Mesendoderm (in vitro differentiated cells): ENCODE data around the gene ANKRD53.

Experiments used
- DNase-seq: peaks from one replicate; pipeline ENCODE4 v3.0.0; 2013
- H2AK5ac ChIP-seq: 2 replicates; pipeline ENCODE4 v1.6.1; 2013; ENCODE audit warnings: low read length, inconsistent platforms
- H2BK120ac ChIP-seq: 2 replicates; pipeline ENCODE4 v1.6.1; 2013; ENCODE audit warnings: low read depth, mild to moderate bottlenecking, low read length, moderate library complexity, mixed read lengths
- H2BK15ac ChIP-seq: replicated peaks from 2 replicates; pipeline ENCODE4 v1.6.1; 2013; ENCODE audit warnings: low read depth, mild to moderate bottlenecking, moderate library complexity
- H2BK5ac ChIP-seq: 2 replicates; pipeline ENCODE4 v1.6.1; 2013; ENCODE audit warnings: low read length, inconsistent platforms
- H3K18ac ChIP-seq: 2 replicates; pipeline ENCODE4 v1.6.1; 2013; ENCODE audit warnings: mild to moderate bottlenecking, low read length, mixed read lengths
- H3K23ac ChIP-seq: one replicate; pipeline ENCODE4 v1.6.1; 2013; ENCODE audit warnings: low read length
- H3K27ac ChIP-seq: 2 replicates; pipeline ENCODE4 v1.5.1; 2013; ENCODE audit warnings: low read depth, mild to moderate bottlenecking, inconsistent platforms, low read length, moderate library complexity
- H3K27me3 ChIP-seq: 2 replicates; pipeline ENCODE4 v1.6.1; 2013; ENCODE audit warnings: low read length, control low read depth, mild to moderate bottlenecking, inconsistent platforms; ENCODE audit not compliant: insufficient read depth, poor library complexity
- H3K36me3 ChIP-seq: 2 replicates; pipeline ENCODE4 v1.6.1; 2013; ENCODE audit warnings: low read length, inconsistent platforms; ENCODE audit not compliant: control insufficient read depth, insufficient read depth
- H3K4ac ChIP-seq: one replicate; pipeline ENCODE4 v1.6.1; 2013; ENCODE audit warnings: low read depth, mild to moderate bottlenecking, low read length, moderate library complexity
- H3K4me1 ChIP-seq: 2 replicates; pipeline ENCODE4 v1.6.1; 2013; ENCODE audit warnings: low read depth, low read length, inconsistent platforms; ENCODE audit not compliant: control insufficient read depth
- H3K4me2 ChIP-seq: 2 replicates; pipeline ENCODE4 v1.6.1; 2013; ENCODE audit warnings: low read length
- H3K4me3 ChIP-seq: 2 replicates; pipeline ENCODE4 v1.5.1; 2013; ENCODE audit warnings: mild to moderate bottlenecking, low read length
- H3K56ac ChIP-seq: one replicate; pipeline ENCODE4 v1.6.1; 2013; ENCODE audit warnings: low read length
- H3K79me1 ChIP-seq: 2 replicates; pipeline ENCODE4 v1.6.1; 2013; ENCODE audit warnings: low read length, inconsistent platforms
- H3K79me2 ChIP-seq: 2 replicates; pipeline ENCODE4 v1.6.1; 2013; ENCODE audit warnings: mild to moderate bottlenecking, low read length; ENCODE audit not compliant: control insufficient read depth, insufficient read depth
- H3K9ac ChIP-seq: 2 replicates; pipeline ENCODE4 v1.6.1; 2013; ENCODE audit warnings: low read length, inconsistent platforms
- H4K5ac ChIP-seq: one replicate; pipeline ENCODE4 v1.6.1; 2013; ENCODE audit warnings: low read length
- H4K8ac ChIP-seq: one replicate; pipeline ENCODE4 v1.6.1; 2013; ENCODE audit warnings: low read depth, mild to moderate bottlenecking, control low read depth, low read length, moderate library complexity
- WGBS: extraction: QIAGEN DNeasy Blood & Tissue Kit; methylation state at CpG from one replicate; pipeline ENCODE4 v1.1.7; 2013; ENCODE audit warnings: low lambda C conversion rate, missing lambda C conversion rate; ENCODE audit not compliant: insufficient coverage; ENCODE audit errors: extremely low coverage; 5-methylcytosine and 5-hydroxymethylcytosine counted together

The ANKRD53 gene

DNA sequence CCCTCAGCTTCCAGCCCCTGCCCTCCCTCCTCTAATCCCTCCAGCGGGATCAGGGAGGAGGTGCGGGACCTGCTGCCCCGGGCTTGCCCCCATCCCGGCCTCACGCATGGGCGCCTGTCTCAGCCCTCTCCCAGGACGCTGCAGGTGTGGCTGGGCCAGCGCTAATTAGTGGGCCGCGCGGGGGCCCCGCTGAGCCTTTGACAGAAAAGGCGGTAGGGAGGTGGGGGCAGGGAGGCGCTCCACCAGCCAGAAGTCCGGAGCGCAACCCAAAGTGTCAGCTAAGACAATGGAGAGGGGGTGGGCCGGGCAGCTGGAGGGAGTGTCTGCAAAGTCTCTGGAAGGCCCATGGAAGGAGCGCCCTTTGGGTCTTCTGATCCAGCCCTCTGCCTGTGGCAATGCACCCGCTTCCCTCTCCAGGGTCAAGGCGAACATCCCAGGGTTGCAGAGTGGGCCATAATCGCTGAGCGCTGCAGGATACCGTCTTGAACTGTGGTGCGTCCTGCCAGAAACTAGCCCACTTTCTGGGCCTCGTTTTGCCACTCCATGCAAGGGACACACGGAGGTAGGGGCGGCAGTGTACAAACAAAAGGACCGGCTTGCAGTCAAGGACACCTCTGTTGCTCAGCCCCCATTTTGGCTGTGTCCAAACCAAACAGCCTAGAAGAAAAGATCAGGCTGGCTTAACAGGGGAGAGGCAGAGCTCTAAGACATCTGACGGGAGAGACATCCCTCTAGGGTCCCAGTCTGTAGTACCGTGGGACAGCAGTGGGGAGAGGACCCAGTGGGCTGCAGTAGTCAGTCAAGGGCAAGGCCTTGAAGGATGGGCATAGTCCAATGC, 39.2 kb upstream of the ANKRD53 start:
- H2AK5ac ChIP-seq, result no peak overlapping the region
- WGBS, result no CpG with 5 or more reads among the region's 30 CpGs
- H3K18ac ChIP-seq, result no peak overlapping the region
- H3K27ac ChIP-seq, result no peak overlapping the region
- H3K4me3 ChIP-seq, result no peak overlapping the region
- H3K9ac ChIP-seq, result no peak overlapping the region
- H2BK120ac ChIP-seq, result no peak overlapping the region
- H3K79me2 ChIP-seq, result no peaks in the 10 kb centered on the region
- peaks cover 3% of the 10 kb centered on the region for H3K27me3 ChIP-seq
- no peak overlapping the region for H3K4ac ChIP-seq
- no peak overlapping the region for H4K5ac ChIP-seq
- H2BK15ac ChIP-seq, result no peak overlapping the region
- no peak overlapping the region for H4K8ac ChIP-seq
- H3K4me1 ChIP-seq, result peaks cover 5% of the 10 kb centered on the region
- peak overlapping the region; percentile 31 for H3K4me2 ChIP-seq
- no peaks in the 10 kb centered on the region for H3K36me3 ChIP-seq
- peak; percentile 58 for DNase-seq
- H3K79me1 ChIP-seq, result no peaks in the 10 kb centered on the region
- H2BK5ac ChIP-seq, result no peak overlapping the region
- no peak overlapping the region for H3K56ac ChIP-seq
- no peak overlapping the region for H3K23ac ChIP-seq

DNA sequence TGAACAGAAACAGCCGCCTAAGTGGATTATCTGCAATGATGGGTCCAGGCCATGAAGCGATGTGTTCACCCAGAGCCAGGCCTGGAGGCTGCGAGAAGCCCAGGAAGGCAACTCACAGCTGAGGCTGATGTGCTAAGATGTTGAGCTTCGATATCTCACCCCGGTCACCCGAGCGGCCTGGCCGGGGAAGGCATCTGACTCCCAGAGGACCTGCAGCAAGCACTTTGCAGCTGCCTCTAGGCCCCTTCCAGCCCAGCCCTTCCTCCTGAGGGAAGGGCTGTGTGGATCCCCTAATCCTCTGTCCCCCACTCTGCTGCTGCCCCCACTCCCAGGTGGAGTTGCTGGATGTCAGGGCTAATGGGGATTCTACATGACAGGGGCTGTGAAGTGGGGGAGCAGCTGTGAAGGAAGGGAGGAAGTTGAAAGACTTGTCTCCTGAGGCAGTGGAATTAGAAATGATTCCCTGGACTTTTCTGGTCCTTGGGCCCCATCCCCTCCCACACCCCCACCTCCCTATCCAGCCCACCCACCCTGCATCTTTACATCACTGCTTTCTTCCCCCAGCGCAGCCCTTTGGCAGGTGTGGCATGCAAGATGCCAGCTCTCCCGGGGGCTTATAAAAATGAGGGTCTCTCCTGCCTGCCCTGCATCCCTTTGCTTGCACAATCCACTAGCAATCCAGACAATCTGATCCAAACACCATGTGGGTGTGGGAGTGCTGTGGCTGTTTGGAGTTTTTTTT, 38.4 kb upstream of the ANKRD53 start:
- Histone ChIP-seq H3K79me1 (no peaks in the 10 kb centered on the region), H4K5ac (no peak overlapping the region), H4K8ac (no peak overlapping the region), H3K27me3 (peaks cover 3% of the 10 kb centered on the region), H2BK120ac (no peak overlapping the region), H3K27ac (no peak overlapping the region), H3K4me2 (no peak overlapping the region), H3K4me1 (peaks cover 5% of the 10 kb centered on the region), H3K56ac (no peak overlapping the region), H3K18ac (no peak overlapping the region), H2BK5ac (no peak overlapping the region), H3K4ac (no peak overlapping the region), H3K36me3 (no peaks in the 10 kb centered on the region), H3K79me2 (no peaks in the 10 kb centered on the region), H2AK5ac (no peak overlapping the region), H3K9ac (no peak overlapping the region), H2BK15ac (no peak overlapping the region), H3K4me3 (no peak overlapping the region), H3K23ac (no peak overlapping the region)
- WGBS, result no CpG with 5 or more reads among the region's 10 CpGs
- no peak for DNase-seq

DNA sequence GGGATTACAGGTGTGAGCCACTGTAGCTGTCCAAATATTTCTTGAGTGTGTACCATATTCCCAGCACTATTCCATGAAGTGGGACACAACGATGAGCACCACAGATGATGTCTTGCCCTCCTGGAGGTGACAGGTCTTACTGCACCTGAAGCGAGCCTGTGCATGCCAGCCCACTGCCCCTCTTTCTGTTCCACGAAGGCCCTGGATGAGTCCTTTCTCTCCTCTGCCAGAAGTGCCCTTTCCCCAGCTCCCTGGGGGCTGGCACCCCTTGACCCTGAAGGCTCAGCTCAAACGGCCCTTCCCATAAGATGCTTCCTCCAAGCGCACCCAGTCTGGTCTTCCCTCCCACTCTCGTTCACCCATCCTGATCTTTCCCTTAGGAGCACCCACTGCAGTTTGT, 37.2 kb upstream of the ANKRD53 start:
- Histone ChIP-seq H2BK15ac (no peak overlapping the region), H4K5ac (no peak overlapping the region), H2AK5ac (no peak overlapping the region), H3K4me3 (no peak overlapping the region), H3K27me3 (peaks cover 3% of the 10 kb centered on the region), H2BK5ac (no peak overlapping the region), H3K4me2 (no peak overlapping the region), H3K79me2 (no peaks in the 10 kb centered on the region), H3K23ac (no peak overlapping the region), H3K56ac (no peak overlapping the region), H3K4me1 (peaks cover 5% of the 10 kb centered on the region), H3K4ac (no peak overlapping the region), H4K8ac (no peak overlapping the region), H3K36me3 (no peaks in the 10 kb centered on the region), H3K18ac (no peak overlapping the region), H3K9ac (no peak overlapping the region), H2BK120ac (no peak overlapping the region), H3K27ac (no peak overlapping the region), H3K79me1 (no peaks in the 10 kb centered on the region)
- no CpG with 5 or more reads among the region's 6 CpGs for WGBS
- DNase-seq, result no peak

DNA sequence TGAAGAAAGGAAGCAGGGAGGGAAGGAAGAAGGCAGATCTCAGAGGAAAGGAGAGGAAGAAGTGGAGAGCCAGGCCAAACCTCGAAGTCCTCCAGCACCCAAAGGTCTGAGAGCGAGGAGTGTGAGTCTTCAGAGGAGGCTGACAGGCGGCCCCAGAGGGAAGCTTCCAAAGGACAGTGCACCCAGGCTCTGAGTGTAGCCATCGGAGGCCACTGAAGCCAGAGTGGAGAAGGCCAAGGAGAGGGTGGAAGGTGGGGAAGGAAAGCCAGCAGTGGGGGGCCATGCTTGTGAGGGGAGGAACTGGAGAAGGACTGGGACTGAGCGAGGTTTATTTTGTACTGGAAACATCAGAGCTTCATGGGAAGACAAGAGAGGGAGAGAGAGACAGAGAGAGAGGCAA, 36.7 kb upstream of the ANKRD53 start:
- Histone ChIP-seq H4K8ac (no peak overlapping the region), H2AK5ac (no peak overlapping the region), H3K4me2 (no peak overlapping the region), H3K27me3 (peaks cover 3% of the 10 kb centered on the region), H3K79me1 (no peaks in the 10 kb centered on the region), H3K56ac (no peak overlapping the region), H3K23ac (no peak overlapping the region), H3K9ac (no peak overlapping the region), H2BK120ac (no peak overlapping the region), H3K79me2 (no peaks in the 10 kb centered on the region), H2BK5ac (no peak overlapping the region), H3K18ac (no peak overlapping the region), H3K36me3 (no peaks in the 10 kb centered on the region), H3K27ac (no peak overlapping the region), H3K4me3 (no peak overlapping the region), H3K4me1 (peaks cover 5% of the 10 kb centered on the region), H4K5ac (no peak overlapping the region), H3K4ac (no peak overlapping the region), H2BK15ac (no peak overlapping the region)
- no CpG with 5 or more reads among the region's 5 CpGs for WGBS
- DNase-seq, result no peak

DNA sequence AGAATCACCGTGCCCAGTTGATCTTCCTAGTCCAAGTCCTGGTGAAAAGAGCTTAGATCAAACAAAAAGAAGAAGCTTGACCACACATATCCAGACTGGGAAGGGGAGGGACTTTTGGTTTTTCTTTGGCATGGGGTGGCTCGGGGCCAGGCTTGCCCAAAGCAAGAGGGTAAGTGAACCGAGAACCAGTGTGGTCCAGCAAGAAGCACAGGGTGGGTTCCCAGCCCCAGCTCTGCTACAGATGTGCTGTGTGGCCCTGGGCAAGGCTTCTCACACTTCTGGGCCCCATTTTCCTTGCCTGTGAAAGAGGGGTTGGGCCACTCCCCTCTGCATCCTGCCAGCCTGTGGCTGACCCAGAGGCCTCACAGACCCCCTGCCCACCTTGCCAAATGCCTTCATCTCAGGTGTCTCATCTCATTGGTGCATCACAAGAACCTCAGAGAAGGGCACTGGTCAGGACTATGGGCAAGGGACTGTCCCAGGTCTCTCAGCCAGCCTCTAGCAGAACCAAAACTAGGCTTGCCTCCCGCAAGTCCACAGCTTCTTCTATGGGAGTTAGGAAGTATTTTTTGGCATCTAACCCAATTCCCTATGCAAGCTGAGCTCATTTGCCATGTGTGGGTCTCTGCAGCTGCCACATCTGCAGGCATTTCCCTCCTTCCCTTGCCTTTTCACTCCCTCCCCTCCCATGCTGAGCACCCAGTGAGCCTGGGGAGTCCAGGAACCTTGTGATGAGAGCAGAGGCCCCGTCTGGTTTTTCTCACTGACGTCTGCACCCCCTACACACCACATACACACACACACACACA, 35.8 kb upstream of the ANKRD53 start:
- Histone ChIP-seq H3K27me3 (peaks cover 5% of the 10 kb centered on the region), H3K4ac (no peak overlapping the region), H2BK15ac (no peak overlapping the region), H2BK5ac (no peak overlapping the region), H3K4me1 (peaks cover 5% of the 10 kb centered on the region), H3K9ac (no peak overlapping the region), H3K23ac (no peak overlapping the region), H2AK5ac (no peak overlapping the region), H4K5ac (no peak overlapping the region), H3K36me3 (no peaks in the 10 kb centered on the region), H3K4me2 (no peak overlapping the region), H3K79me1 (no peaks in the 10 kb centered on the region), H4K8ac (no peak overlapping the region), H3K4me3 (no peak overlapping the region), H3K27ac (no peak overlapping the region), H3K56ac (no peak overlapping the region), H3K18ac (no peak overlapping the region), H3K79me2 (no peaks in the 10 kb centered on the region), H2BK120ac (no peak overlapping the region)
- DNase-seq, result no peak
- WGBS, result no CpG with 5 or more reads among the region's 6 CpGs
